Peyer's patch (tissue), 4 donors: Measurements from ENCODE around the gene PAGR1. TPM values are rescaled to one million over a fixed set of nuclear protein-coding genes. Genes with fewer than 3 reads are reported as not detected.
A peak's percentile ranks its signal among the peaks of the same experiment; 100 is the strongest.
"Not testable (repeated sequence)": the region's sequence is repeated elsewhere in the genome, so short reads cannot be mapped to it uniquely, and the experiment has no call there.

Experiments used
- DNase-seq, 3 donors: peaks; one replicate each; pipeline ENCODE4 v3.0.0-alpha.2; 2017 to 2019
- H3K27ac ChIP-seq, 4 donors: fragments of 200-600 bp; sonication (generic); one replicate each; pipeline ENCODE4 v1.5.1; 2016 to 2019
- H3K27me3 ChIP-seq, 2 donors: fragments of 200-600 bp; sonication (generic); one replicate each; pipeline ENCODE4 v1.5.1; 2019
- H3K36me3 ChIP-seq, 3 donors: fragments of 200-600 bp; sonication (generic); one replicate each; pipeline ENCODE4 v1.5.1; 2016 to 2019
- H3K4me1 ChIP-seq, 4 donors: fragments of 200-600 bp; sonication (generic); one replicate each; pipeline ENCODE4 v1.5.1; 2016 to 2019
- H3K4me3 ChIP-seq, 4 donors: fragments of 200-600 bp; sonication (generic); 1 replicate in 3 of 4; 2 replicates in 1 of 4; pipeline ENCODE4 v1.5.1; 2016 to 2019; ENCODE audit warnings: mild to moderate bottlenecking in 1 of 4
- H3K9me3 ChIP-seq, 4 donors: fragments of 200-600 bp; sonication (generic); one replicate each; pipeline ENCODE4 v1.5.1; 2016 to 2019; ENCODE audit warnings: mild to moderate bottlenecking in 1 of 4
- POLR2A ChIP-seq, 2 donors: fragments of 450-650 bp; IDR thresholded peaks; one replicate each; pipeline ENCODE4 v1.5.1; 2017; ENCODE audit warnings: antibody characterized with exemption in 2 of 2, mild to moderate bottlenecking in 2 of 2, moderate library complexity in 2 of 2
- total RNA-seq, 4 donors: library from RNA; depleted of rRNA; stranded (reverse); fragments of >200 nt; gene quantifications; one replicate each; pipeline ENCODE4 v1.1.0, GENCODE V29; 2016
- TF ChIP-seq, protein P1 (sequence below), 6 experiments: fragments of 450-650 bp in 4 of 6; fragments of 200-600 bp in 2 of 6; sonication (generic) in 1 of 6; IDR thresholded peaks; one replicate each; pipeline ENCODE4 v1.5.1; 2017 to 2019; ENCODE audit warnings: antibody characterized with exemption in 6 of 6, mild to moderate bottlenecking in 3 of 6, moderate library complexity in 1 of 6

The PAGR1 gene
- total RNA-seq, 4 donors from 2014 or later = 39.5 to 50.3 (median 48.3) TPM

DNA sequence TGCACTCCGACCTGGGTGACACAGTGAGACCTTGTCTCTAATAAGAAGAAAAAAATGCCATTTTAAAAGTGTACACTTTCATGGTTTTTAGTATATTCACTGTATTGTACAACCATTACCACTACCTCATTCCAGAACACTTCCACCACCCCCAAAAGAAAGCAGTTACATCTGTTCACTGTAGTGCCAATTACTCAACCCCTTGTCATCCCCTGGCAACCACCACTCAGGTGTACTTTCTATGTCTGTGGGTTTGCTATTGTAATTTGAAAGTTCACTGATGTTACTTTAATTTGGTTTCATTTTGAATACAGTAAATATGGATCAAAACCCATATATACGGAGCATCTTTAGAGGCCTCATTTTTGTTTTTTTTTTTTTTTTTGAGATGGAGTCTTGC is 31.8 kb upstream of the PAGR1 start:
- Histone ChIP-seq H3K4me3 (no peak overlapping the region), H3K9me3 (no peaks in the 10 kb centered on the region), H3K27me3 (no peaks in the 10 kb centered on the region), H3K4me1 (peaks cover 0 to 5% (median 0%) of the 10 kb centered on the region in 4 donors), H3K36me3 (peaks cover 0 to 5% (median 0%) of the 10 kb centered on the region in 3 donors), H3K27ac (no peak overlapping the region)
- DNase-seq = no peak
- TF ChIP-seq, protein P1, sequence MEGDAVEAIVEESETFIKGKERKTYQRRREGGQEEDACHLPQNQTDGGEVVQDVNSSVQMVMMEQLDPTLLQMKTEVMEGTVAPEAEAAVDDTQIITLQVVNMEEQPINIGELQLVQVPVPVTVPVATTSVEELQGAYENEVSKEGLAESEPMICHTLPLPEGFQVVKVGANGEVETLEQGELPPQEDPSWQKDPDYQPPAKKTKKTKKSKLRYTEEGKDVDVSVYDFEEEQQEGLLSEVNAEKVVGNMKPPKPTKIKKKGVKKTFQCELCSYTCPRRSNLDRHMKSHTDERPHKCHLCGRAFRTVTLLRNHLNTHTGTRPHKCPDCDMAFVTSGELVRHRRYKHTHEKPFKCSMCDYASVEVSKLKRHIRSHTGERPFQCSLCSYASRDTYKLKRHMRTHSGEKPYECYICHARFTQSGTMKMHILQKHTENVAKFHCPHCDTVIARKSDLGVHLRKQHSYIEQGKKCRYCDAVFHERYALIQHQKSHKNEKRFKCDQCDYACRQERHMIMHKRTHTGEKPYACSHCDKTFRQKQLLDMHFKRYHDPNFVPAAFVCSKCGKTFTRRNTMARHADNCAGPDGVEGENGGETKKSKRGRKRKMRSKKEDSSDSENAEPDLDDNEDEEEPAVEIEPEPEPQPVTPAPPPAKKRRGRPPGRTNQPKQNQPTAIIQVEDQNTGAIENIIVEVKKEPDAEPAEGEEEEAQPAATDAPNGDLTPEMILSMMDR (IDR thresholded peaks at IDR 0.05) = no peak
- TF ChIP-seq POLR2A (IDR thresholded peaks at IDR 0.05) = no peak

DNA sequence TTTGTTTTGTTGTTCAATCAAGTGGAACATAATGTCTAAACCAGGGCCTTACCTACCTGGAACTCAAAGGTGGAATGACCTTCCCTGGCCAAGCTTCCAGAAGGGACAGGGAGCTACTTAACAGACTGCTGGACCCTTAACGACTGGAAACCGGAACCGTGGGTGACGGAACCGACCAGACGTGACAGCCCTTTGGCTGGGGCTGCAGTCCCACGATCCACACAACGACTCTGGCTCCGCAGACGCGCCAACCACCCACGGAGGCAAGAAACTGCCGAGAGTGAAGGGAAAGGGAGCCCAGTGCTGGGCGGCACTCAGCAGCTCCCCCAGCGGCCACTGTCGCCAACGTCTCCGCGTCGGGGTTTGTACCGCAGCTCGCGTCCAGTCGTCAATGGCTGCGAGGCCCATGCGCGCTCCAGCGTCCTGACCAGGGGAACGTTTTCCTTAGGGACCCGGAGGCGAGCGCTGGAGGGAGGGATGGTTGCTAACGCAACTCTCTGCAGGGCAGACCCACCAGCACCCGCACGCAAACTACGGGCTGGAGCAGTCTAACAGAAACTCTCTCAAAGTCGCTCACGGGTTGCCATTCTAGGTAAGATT is 31.0 kb upstream of the PAGR1 start:
- no peak for TF ChIP-seq POLR2A (IDR thresholded peaks at IDR 0.05)
- TF ChIP-seq, protein P1 (IDR thresholded peaks at IDR 0.05) = peak; percentile 60 to 84 (median 70)
- Histone ChIP-seq H3K27ac (peak overlapping the region in 1 of 4 donors; percentile 28), H3K36me3 (no peaks in the 10 kb centered on the region), H3K27me3 (no peaks in the 10 kb centered on the region), H3K9me3 (no peaks in the 10 kb centered on the region), H3K4me1 (peaks cover 0 to 5% (median 2%) of the 10 kb centered on the region in 4 donors), H3K4me3 (peak overlapping the region; percentile 0 to 18 (median 6))
- peak; percentile 65 to 85 (median 76) for DNase-seq

DNA sequence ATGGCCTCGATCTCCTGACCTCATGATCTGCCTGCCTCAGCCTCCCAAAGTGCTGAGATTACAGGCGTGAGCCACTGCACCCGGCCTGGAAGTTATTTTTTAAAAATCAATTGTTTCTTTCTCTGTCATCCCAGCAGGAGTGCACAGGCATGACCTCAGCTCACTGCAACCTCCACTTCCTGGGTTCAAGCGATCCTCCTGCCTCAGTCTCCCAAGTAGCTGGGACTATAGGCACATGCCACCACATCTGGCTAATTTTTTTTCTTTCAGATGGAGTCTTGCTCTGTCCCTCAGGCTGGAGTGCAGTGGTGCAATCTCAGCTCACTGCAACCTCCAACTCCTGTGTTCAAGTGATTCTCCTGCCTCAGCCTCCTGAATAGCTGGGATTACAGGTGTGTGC is 28.8 kb upstream of the PAGR1 start:
- not testable (repeated sequence) for H3K27me3 ChIP-seq, DNase-seq, H3K27ac ChIP-seq, H3K9me3 ChIP-seq, H3K4me3 ChIP-seq, H3K36me3 ChIP-seq
- H3K4me1 ChIP-seq = peaks cover 0 to 14% (median 7%) of the 10 kb centered on the region in 4 donors

DNA sequence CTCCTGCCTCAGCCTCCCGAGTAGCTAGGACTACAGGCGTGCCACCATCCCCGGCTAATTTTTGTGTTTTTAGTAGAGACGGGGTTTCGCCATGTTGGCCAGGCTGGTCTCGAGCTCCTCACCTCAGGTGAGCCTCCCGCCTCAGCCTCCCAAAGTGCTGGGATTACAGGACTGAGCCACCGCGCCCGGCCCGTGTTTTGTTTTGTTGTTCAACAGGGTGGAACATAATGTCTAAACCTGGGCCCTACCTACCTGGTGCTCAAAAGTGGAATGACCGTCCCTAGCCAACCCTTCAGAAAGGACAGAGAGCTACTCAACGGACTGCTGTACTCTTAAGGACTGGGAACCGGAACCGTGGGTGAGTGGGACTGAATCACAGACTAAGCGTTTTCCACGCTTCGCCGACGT is 26.2 kb upstream of the PAGR1 start:
- Histone ChIP-seq H3K4me3 (peak overlapping the region; percentile 37 to 93 (median 81)), H3K27ac (peak overlapping the region; percentile 70 to 88 (median 82)), H3K9me3 (no peaks in the 10 kb centered on the region), H3K27me3 (no peaks in the 10 kb centered on the region), H3K4me1 (peaks cover 0 to 23% (median 7%) of the 10 kb centered on the region in 4 donors), H3K36me3 (no peaks in the 10 kb centered on the region)
- DNase-seq = no peak
- TF ChIP-seq, protein P1 (IDR thresholded peaks at IDR 0.05) = no peak
- TF ChIP-seq POLR2A (IDR thresholded peaks at IDR 0.05) = no peak

DNA sequence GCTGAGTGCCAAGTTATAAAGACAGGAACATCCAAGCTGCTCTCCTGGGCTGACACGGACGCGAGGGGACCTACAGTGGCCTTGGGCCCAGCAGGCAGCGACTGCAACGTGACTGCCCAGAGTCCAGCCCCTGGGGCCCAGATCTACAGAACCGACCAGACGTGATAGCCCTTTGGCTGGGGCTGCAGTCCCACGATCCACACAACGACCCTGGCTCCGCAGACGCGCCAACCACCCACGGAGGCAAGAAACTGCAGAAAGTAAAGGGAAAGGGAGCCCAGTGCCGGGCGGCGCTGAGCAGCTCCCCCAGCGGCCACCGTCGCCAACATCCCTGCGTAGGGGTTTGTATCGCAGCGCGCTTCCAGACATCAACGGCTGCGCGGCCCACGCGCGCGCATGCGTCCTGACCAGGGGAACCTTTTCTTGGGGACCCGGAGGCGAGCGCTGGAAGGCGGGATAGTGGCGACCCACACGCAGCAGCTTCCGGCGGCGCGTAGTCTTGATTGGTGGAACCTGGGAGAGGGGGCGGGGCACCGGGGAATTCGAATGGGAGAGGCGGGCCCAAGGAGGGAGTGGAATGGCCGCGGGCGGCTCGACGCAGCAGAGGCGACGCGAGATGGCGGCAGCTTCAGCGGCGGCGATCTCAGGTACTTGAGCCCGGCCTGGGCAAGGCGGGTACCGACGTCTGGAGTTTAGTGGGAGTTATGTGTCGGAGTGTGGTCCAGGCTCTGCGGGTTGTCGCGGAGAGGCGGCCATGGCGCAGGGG is 25.6 kb upstream of the PAGR1 start, which contains the start of gene KIF22:
Gene KIF22, plus strand, starts transcription at position 569 of the 766 bp plus-strand sequence. Its CDS starts 9 bp downstream, at position 578.
- H3K4me1 ChIP-seq = peaks cover 0 to 23% (median 6%) of the 10 kb centered on the region in 4 donors
- TF ChIP-seq, protein P1 (IDR thresholded peaks at IDR 0.05) = peak; percentile 79 to 90 (median 84)
- peak; percentile 42 to 52 for TF ChIP-seq POLR2A (IDR thresholded peaks at IDR 0.05)
- H3K4me3 ChIP-seq = peak within 1 kb of the TSS; percentile 78 to 93 (median 81)
- H3K9me3 ChIP-seq = no peaks in the 10 kb centered on the region
- peak; percentile 99 to 100 (median 100) for DNase-seq
- H3K36me3 ChIP-seq = no peaks in the 10 kb centered on the region
- peak within 1 kb of the TSS; percentile 73 to 88 (median 82) for H3K27ac ChIP-seq
- no peaks in the 10 kb centered on the region for H3K27me3 ChIP-seq
